ENCODE measurements around the gene SLC35B3.
A peak's percentile ranks its signal among the peaks of the same experiment; 100 is the strongest.

Gene SLC35B3

DNA sequence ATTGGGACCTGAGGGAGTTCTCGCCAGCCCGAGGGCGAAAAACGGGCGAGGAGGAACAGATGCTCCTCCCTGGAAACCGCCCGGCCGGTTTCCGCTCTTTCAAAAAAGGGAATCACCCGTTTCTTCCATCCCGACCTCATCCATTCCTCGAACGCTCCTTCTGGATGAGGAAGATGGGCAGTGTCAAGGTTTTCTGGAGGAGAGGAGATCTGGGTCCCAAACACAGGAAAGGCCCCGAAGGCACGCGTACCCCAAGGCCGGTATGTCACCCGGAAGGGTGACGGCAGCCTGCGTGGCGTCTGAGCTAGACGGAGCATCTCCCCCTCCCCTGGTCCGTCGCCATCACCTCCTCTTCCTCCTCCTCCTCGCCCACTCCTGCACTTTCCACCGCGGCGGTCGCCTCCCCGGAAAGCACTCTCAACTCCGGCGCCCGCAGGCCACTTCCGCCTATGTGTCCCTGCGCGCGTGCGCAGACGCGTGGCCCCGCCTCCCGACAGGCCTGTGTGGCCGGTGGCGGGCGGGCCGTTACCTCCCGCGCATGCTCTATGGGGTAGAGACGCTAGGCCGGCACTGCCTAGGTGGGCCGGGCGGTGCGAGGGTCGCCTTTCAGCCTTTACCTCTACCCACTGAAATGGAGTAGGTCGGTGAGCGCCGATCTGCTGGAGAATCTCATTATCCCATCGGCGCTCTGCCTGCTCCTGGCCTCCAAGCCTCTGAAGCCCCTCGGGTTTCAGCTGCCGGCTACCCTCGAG is at the start of gene SLC35B3:
SLC35B3 (minus strand) TSS at position 453 of the 752 bp plus-strand sequence.
- DNase-seq (ENCODE audit: extremely low read depth, low read depth): peak; percentile 63
- peak within 1 kb of the TSS; percentile 96 for H3K4me3 ChIP-seq (replicated peaks; ENCODE audit: low read depth, low read length)
- TF ChIP-seq, protein P1, sequence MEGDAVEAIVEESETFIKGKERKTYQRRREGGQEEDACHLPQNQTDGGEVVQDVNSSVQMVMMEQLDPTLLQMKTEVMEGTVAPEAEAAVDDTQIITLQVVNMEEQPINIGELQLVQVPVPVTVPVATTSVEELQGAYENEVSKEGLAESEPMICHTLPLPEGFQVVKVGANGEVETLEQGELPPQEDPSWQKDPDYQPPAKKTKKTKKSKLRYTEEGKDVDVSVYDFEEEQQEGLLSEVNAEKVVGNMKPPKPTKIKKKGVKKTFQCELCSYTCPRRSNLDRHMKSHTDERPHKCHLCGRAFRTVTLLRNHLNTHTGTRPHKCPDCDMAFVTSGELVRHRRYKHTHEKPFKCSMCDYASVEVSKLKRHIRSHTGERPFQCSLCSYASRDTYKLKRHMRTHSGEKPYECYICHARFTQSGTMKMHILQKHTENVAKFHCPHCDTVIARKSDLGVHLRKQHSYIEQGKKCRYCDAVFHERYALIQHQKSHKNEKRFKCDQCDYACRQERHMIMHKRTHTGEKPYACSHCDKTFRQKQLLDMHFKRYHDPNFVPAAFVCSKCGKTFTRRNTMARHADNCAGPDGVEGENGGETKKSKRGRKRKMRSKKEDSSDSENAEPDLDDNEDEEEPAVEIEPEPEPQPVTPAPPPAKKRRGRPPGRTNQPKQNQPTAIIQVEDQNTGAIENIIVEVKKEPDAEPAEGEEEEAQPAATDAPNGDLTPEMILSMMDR (IDR thresholded peaks at IDR 0.05; ENCODE audit: low read depth, low read length, missing control alignments): no peak

DNA sequence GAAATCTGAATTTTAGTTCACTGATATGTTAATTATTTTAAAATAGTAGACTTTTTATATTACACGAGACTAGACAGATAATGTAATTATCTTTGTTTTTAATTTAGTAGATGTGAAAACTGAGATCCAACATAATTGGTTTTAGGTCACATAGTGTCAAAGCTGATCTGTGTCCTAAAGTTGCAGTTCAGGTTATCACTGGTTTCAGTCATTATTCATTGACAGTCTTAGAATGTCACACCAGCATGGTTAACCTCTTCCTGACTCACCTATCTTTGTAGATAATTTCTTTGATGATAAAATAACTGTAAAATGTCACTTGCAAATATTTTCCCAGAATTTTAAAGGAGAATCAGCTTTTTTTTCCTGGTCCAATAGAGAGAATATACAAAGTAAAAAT is 48.3 kb upstream of the SLC35B3 start:
- TF ChIP-seq, protein P1 (IDR thresholded peaks at IDR 0.05; ENCODE audit: low read depth, low read length, missing control alignments): no peak
- H3K4me3 ChIP-seq (replicated peaks; ENCODE audit: low read depth, low read length): no peak overlapping the region
- DNase-seq (ENCODE audit: extremely low read depth, low read depth): no peak

DNA sequence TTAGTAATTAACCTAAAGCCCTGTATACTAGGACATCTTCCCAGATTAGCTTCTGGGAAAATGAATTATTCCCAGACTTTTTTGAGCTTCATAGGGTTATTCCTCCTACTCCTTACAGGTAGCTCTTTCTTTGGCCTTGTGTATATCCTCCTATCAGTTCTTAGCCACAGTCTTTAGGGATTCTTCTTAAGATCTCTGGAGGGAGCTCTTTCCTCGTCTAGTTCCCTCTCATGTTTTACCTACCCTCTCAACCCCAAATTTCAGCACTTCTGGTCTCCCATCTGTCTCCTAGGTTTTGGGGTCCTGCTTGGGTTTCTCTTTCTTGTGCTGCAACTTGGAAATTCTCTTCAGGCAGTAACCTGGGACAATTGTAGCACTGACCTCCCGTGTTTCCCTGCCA is 46.4 kb upstream of the SLC35B3 start:
- DNase-seq (ENCODE audit: extremely low read depth, low read depth): peak; percentile 2
- TF ChIP-seq, protein P1 (IDR thresholded peaks at IDR 0.05; ENCODE audit: low read depth, low read length, missing control alignments): peak; percentile 24
- H3K4me3 ChIP-seq (replicated peaks; ENCODE audit: low read depth, low read length): no peak overlapping the region

DNA sequence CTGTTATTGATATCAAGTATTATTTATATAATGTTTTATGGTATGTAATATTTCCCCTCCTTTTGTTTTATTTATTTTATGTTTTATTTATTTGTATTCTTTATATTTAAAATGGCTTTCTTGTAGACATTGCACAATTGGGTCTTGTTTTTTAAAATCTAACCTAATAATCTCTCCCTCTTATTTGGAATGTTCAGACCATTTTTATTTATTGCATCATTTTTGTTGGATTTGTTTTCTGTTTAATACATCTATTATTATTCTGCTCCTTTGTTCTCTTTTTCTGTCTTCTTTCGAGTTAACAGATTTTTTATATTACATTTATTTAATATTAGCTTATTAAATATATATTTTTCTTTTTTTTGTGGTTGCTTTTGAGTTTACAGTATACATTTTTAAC is 43.1 kb upstream of the SLC35B3 start:
- TF ChIP-seq, protein P1 (IDR thresholded peaks at IDR 0.05; ENCODE audit: low read depth, low read length, missing control alignments): no peak
- no peak for DNase-seq (ENCODE audit: extremely low read depth, low read depth)
- H3K4me3 ChIP-seq (replicated peaks; ENCODE audit: low read depth, low read length): no peak overlapping the region

DNA sequence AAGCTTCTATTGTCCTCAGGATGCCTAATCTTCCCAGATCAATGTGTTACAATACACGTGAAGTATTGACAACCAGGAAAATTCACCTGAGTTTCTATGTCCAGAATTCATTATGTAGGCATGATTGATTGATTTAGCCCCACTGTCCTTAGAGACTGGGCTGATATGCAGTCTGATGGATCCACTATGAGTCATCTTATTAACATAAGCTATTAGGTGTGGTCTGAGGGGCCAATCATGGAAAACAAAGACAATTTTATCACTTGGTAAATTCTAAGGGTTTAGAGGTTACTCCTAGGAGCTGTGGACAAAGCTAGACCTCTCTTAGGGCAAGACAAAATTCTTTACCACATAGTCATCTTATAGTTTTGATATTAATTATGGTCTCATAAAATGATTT is 41.3 kb upstream of the SLC35B3 start:
- no peak overlapping the region for H3K4me3 ChIP-seq (replicated peaks; ENCODE audit: low read depth, low read length)
- TF ChIP-seq, protein P1 (IDR thresholded peaks at IDR 0.05; ENCODE audit: low read depth, low read length, missing control alignments): no peak
- DNase-seq (ENCODE audit: extremely low read depth, low read depth): no peak

DNA sequence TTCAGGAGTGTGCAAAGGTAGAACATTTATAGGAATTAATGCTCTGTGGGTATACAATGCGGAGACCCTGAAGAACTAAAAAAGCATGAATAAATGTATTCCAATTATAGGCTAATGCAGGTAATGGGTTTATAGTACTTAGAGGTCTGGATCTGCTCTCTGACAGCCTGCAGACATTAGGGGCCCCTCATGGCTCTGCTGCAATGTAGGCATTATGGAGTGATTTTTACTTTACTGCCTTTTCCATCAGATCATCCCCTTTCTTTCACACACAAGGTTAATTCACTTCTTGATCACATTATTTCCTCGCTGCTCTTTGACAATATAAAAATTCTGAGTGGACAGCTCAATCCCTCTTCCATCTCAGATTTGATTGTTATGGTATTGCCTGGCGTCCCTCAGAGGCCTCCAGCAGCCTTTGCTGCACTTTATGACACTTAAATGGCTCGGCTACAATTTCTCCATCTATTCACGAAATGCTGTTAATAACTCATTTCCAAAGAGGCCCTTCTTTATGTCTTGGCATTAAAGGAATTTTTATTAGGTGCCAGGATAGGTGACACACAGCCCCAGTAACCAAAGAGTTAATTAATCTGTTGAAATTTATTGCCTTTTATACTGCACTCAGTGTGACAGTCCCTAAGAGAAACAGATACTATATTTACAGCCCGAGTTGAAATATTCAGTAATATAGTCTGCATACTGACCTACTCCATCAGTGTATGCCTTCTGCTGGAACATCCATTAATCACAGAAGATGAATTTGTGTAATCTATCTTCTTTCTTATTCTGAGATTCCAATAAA is 33.4 kb upstream of the SLC35B3 start:
- H3K4me3 ChIP-seq (replicated peaks; ENCODE audit: low read depth, low read length): no peak overlapping the region
- DNase-seq (ENCODE audit: extremely low read depth, low read depth): no peak
- TF ChIP-seq, protein P1 (IDR thresholded peaks at IDR 0.05; ENCODE audit: low read depth, low read length, missing control alignments): no peak

Data from HFF-Myc (cell line).